GM12878 (cell line): ENCODE results near the gene DDX31. TPM values are rescaled to one million over a fixed set of nuclear protein-coding genes. Genes with fewer than 3 reads are reported as not detected.

Source experiments
- ATAC-seq: fragments of 200-7000 bp; cut with Tn5 transposase; 3 replicates; pipeline ENCODE4 v1.9.1; 2020; ENCODE audit warnings: mild to moderate bottlenecking, moderate library complexity
- BruUV-seq: library from RNA; stranded (reverse); fragments of 400-500 nt; replicated peaks from 2 replicates; lab custom pipeline; 2021; lab: Mats Ljungman, UMichigan
- CTCF ChIA-PET: fragments of 300-600 bp; sonication (Branson Sonifier 250); formaldehyde crosslinking; extraction: SDS; loops from one replicate; lab custom pipeline; 2021; ENCODE audit warnings: inconsistent platforms; lab: Yijun Ruan, JAX
- POLR2A ChIA-PET: fragments of 350-600 bp; formaldehyde crosslinking; extraction: SDS; loops from one replicate; lab custom pipeline; 2021; ENCODE audit warnings: inconsistent platforms; lab: Charles Lee
- RAD21 ChIA-PET: fragments of 300-600 bp; sonication (Branson Sonifier 250); formaldehyde crosslinking; loops from one replicate; lab custom pipeline; 2023; ENCODE audit warnings: antibody characterized with exemption; ENCODE audit not compliant: unreplicated experiment; lab: Charles Lee
- SMC1A ChIA-PET: fragments of 300-600 bp; sonication (Branson Sonifier 250); formaldehyde crosslinking; loops from one replicate; lab custom pipeline; 2023; ENCODE audit not compliant: unreplicated experiment, uncharacterized antibody; lab: Charles Lee
- DNase-seq: peaks from one replicate; pipeline ENCODE4 v3.0.0-alpha.2; 2011; ENCODE audit warnings: low read depth, low spot score
- FAIRE-seq: peaks from 3 replicates; lab custom pipeline; 2011; peaks lifted over from hg19 to GRCh38; lab: Jason Lieb, UNC
- H2AFZ ChIP-seq: 2 replicates; pipeline ENCODE4 v1.6.0; 2011; ENCODE audit warnings: low read depth, low read length, control low read depth; ENCODE audit not compliant: control insufficient read depth
- H3K27ac ChIP-seq: 2 replicates; pipeline ENCODE4 v1.5.1; 2011; ENCODE audit warnings: control low read depth; ENCODE audit not compliant: control insufficient read depth, insufficient read depth
- H3K27me3 ChIP-seq, 2 experiments: replicated peaks in 1 of 2; 2 replicates each; pipeline versions ENCODE4 v1.6.0 to v1.6.1; 2011; ENCODE audit warnings: low read length in 1 of 2; ENCODE audit not compliant: control insufficient read depth in 2 of 2, insufficient read depth in 2 of 2
- H3K36me3 ChIP-seq, 2 experiments: 2 replicates each; pipeline ENCODE4 v1.5.1; 2011; ENCODE audit warnings: low read length in 1 of 2; ENCODE audit not compliant: control insufficient read depth in 2 of 2, insufficient read depth in 2 of 2
- H3K4me1 ChIP-seq: 2 replicates; pipeline ENCODE4 v1.6.1; 2011; ENCODE audit warnings: mild to moderate bottlenecking, low read length, moderate library complexity, mixed read lengths; ENCODE audit not compliant: control insufficient read depth, insufficient read depth
- H3K4me2 ChIP-seq: 2 replicates; pipeline ENCODE4 v1.6.0; 2011; ENCODE audit warnings: control low read depth; ENCODE audit not compliant: control insufficient read depth, insufficient read depth
- H3K4me3 ChIP-seq: fragments of 200-600 bp; sonication (generic); 2 replicates; pipeline ENCODE4 v1.5.1; 2016
- H3K79me2 ChIP-seq: 2 replicates; pipeline ENCODE4 v1.6.0; 2011; ENCODE audit warnings: low read length; ENCODE audit not compliant: control insufficient read depth, insufficient read depth
- H3K9ac ChIP-seq: 2 replicates; pipeline ENCODE4 v1.8.0; 2011; ENCODE audit warnings: low read length, control low read depth, mixed read lengths; ENCODE audit not compliant: control insufficient read depth, insufficient read depth
- H3K9me3 ChIP-seq: replicated peaks from 3 replicates; pipeline ENCODE4 v1.5.1; 2011; ENCODE audit warnings: mild to moderate bottlenecking, low read length; ENCODE audit not compliant: control insufficient read depth, insufficient read depth
- H4K20me1 ChIP-seq: 2 replicates; pipeline ENCODE4 v1.6.0; 2011; ENCODE audit not compliant: control insufficient read depth, insufficient read depth
- FOXM1 ChIP-seq: IDR thresholded peaks from 2 replicates; pipeline ENCODE4 v1.6.1; 2012; ENCODE audit warnings: low read depth, mild to moderate bottlenecking, inconsistent platforms, low read length, moderate library complexity
- IKZF1 ChIP-seq: fragments of 450-650 bp; conservative IDR thresholded peaks from 2 replicates; pipeline ENCODE4 v1.6.1; 2017; ENCODE audit warnings: antibody characterized with exemption, mild to moderate bottlenecking
- MYC ChIP-seq: IDR thresholded peaks from 2 replicates; pipeline ENCODE4 v1.6.1; 2011; ENCODE audit warnings: mild to moderate bottlenecking, low read length, moderate library complexity, inconsistent platforms; ENCODE audit not compliant: insufficient read depth, insufficient replicate concordance, insufficient read length, severe bottlenecking
- PML ChIP-seq: IDR thresholded peaks from 2 replicates; pipeline ENCODE4 v1.6.1; 2012; ENCODE audit warnings: low read length, inconsistent platforms
- RFX5 ChIP-seq: IDR thresholded peaks from 2 replicates; pipeline ENCODE4 v1.6.1; 2011; ENCODE audit warnings: low read depth, low read length, improper control_type of control experiment
- STAT3 ChIP-seq: IDR thresholded peaks from 2 replicates; pipeline ENCODE4 v1.6.1; 2011; ENCODE audit warnings: low read depth, low read length, improper control_type of control experiment
- ZBTB40 ChIP-seq: fragments of 450-650 bp; IDR thresholded peaks from 2 replicates; pipeline ENCODE4 v1.6.1; 2016; ENCODE audit warnings: mild to moderate bottlenecking, moderate library complexity, borderline replicate concordance
- ZNF217 ChIP-seq: fragments of 450-650 bp; IDR thresholded peaks from 2 replicates; pipeline ENCODE4 v1.6.1; 2017; ENCODE audit warnings: antibody characterized with exemption, mild to moderate bottlenecking
- WGBS: methylation state at CpG from one replicate; pipeline ENCODE4 v1.1.6; 2016; ENCODE audit warnings: low lambda C conversion rate; ENCODE audit not compliant: insufficient replicate concordance, insufficient coverage; ENCODE audit errors: missing lambda C conversion rate; 5-methylcytosine and 5-hydroxymethylcytosine counted together
- in situ Hi-C: fragments of 300-500 bp; cut with MboI; formaldehyde crosslinking; loops from 9 replicates; pipeline ENCODE4 v1.14.3; 2018; ENCODE audit warnings: mixed read lengths
- intact Hi-C: fragments of 100-400 bp; cut with micrococcal nuclease; formaldehyde crosslinking; loops from one replicate; pipeline ENCODE4 v1.14.2; 2022; ENCODE audit not compliant: unreplicated experiment
- polyA plus RNA-seq, 11 experiments: library from polyadenylated mRNA; depleted of rRNA in 4 of 11; unstranded in 6 of 11; stranded (reverse) in 5 of 11; fragments of >200 nt; fragmentation: Nextera tagmentation in 4 of 11; fragmentation: Illumina TruSeq in 1 of 11; extraction: Ambion mirVana in 4 of 11; extraction: Trizol in 1 of 11; gene quantifications; 1 replicate in 1 of 11; 2 replicates in 10 of 11; pipeline versions ENCODE4 v1.2.1 to v1.2.3, GENCODE V29; 2011 to 2016; ENCODE audit warnings: inconsistent platforms in 2 of 11, missing spikeins in 2 of 11, low read depth in 1 of 11
- total RNA-seq, 4 experiments: library from RNA; depleted of rRNA in 3 of 4; stranded (reverse); fragments of >200 nt in 3 of 4; fragmentation: Illumina TruSeq in 1 of 4; extraction: Trizol in 1 of 4; gene quantifications; 2 replicates each; pipeline versions ENCODE4 v1.2.1 to v1.2.3, GENCODE V29; 2013 to 2021
- TF ChIP-seq, protein P1 (sequence below): fragments of 450-650 bp; IDR thresholded peaks from 2 replicates; pipeline ENCODE4 v1.6.1; 2014; ENCODE audit warnings: mild to moderate bottlenecking
- TF ChIP-seq, protein P2 (sequence below): IDR thresholded peaks from 2 replicates; pipeline ENCODE4 v1.6.1; 2011; ENCODE audit warnings: borderline replicate concordance, low read depth, mild to moderate bottlenecking, moderate library complexity, low read length; ENCODE audit not compliant: insufficient read depth, poor library complexity, severe bottlenecking

The DDX31 gene
- total and polyA plus RNA-seq, 10 of the 15 experiments (the other 5 are each of a cell fraction or from before 2014, with no cell fraction given): 12.1 to 30.8 (median 20.8) TPM

DNA sequence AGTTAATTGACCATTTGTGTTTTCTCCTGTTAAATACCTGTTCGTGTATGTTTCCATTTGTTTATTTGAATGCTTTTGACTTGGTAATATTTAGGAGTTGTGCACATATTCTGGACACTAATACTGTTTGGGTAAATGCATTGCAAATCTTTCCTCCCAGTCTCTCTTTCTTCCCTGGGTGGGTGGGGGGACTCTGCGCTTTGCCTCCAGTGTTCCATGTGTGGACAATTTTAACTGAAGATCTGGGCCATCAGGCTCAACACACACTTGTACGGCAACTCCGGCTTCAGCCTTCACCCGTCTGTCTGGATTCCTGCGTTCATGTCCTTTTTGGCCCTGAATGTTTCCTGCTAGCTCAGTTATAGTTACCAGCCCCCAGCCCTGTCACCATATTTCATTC lies 40.5 kb upstream of the DDX31 start:
- POLR2A ChIA-PET: no interaction called here
- Histone ChIP-seq H3K4me2 (no peak overlapping the region), H3K79me2 (no peaks in the 10 kb centered on the region), H3K36me3 (no peaks in the 10 kb centered on the region), H3K9me3 (no peaks in the 10 kb centered on the region)
- WGBS: 78% methylated on average over 6 of the region's 6 CpGs
- FAIRE-seq: no peak
- TF ChIP-seq FOXM1 (no peak), ZBTB40 (no peak), MYC (no peak), ZNF217 (no peak), PML (no peak), IKZF1 (no peak), RFX5 (no peak), STAT3 (no peak)
- TF ChIP-seq, protein P1, sequence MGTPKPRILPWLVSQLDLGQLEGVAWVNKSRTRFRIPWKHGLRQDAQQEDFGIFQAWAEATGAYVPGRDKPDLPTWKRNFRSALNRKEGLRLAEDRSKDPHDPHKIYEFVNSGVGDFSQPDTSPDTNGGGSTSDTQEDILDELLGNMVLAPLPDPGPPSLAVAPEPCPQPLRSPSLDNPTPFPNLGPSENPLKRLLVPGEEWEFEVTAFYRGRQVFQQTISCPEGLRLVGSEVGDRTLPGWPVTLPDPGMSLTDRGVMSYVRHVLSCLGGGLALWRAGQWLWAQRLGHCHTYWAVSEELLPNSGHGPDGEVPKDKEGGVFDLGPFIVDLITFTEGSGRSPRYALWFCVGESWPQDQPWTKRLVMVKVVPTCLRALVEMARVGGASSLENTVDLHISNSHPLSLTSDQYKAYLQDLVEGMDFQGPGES: no peak
- TF ChIP-seq, protein P2, sequence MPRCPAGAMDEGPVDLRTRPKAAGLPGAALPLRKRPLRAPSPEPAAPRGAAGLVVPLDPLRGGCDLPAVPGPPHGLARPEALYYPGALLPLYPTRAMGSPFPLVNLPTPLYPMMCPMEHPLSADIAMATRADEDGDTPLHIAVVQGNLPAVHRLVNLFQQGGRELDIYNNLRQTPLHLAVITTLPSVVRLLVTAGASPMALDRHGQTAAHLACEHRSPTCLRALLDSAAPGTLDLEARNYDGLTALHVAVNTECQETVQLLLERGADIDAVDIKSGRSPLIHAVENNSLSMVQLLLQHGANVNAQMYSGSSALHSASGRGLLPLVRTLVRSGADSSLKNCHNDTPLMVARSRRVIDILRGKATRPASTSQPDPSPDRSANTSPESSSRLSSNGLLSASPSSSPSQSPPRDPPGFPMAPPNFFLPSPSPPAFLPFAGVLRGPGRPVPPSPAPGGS: no peak
- TF ChIP-seq, all 136 proteins: peak for 0
- CTCF ChIA-PET: no interaction called here
- DNase-seq (no peak), ATAC-seq (no peak)
- intact Hi-C loops: no loop called here
- RAD21 ChIA-PET: no interaction called here
- H2AFZ ChIP-seq: no peak overlapping the region
- BruUV-seq: no TSS peak
- no peak overlapping the region for H3K9ac ChIP-seq
- no peak overlapping the region for H3K27ac ChIP-seq
- in situ Hi-C loops: no loop called here
- SMC1A ChIA-PET: no interaction called here
- no peaks in the 10 kb centered on the region for H3K27me3 ChIP-seq
- H3K4me1 ChIP-seq: no peaks in the 10 kb centered on the region
- H3K4me3 ChIP-seq: no peak overlapping the region
- H4K20me1 ChIP-seq: no peaks in the 10 kb centered on the region
